Peyer's patch (tissue), 4 donors: Measurements from ENCODE around the gene SLC35E2B. TPM values are rescaled to one million over a fixed set of nuclear protein-coding genes. Genes with fewer than 3 reads are reported as not detected.
A peak's percentile ranks its signal among the peaks of the same experiment; 100 is the strongest.

Experiments
- DNase-seq, 3 donors: peaks; one replicate each; pipeline ENCODE4 v3.0.0-alpha.2; 2017 to 2019
- H3K27ac ChIP-seq, 4 donors: fragments of 200-600 bp; sonication (generic); one replicate each; pipeline ENCODE4 v1.5.1; 2016 to 2019
- H3K27me3 ChIP-seq, 2 donors: fragments of 200-600 bp; sonication (generic); one replicate each; pipeline ENCODE4 v1.5.1; 2019
- H3K36me3 ChIP-seq, 3 donors: fragments of 200-600 bp; sonication (generic); one replicate each; pipeline ENCODE4 v1.5.1; 2016 to 2019
- H3K4me1 ChIP-seq, 4 donors: fragments of 200-600 bp; sonication (generic); one replicate each; pipeline ENCODE4 v1.5.1; 2016 to 2019
- H3K4me3 ChIP-seq, 4 donors: fragments of 200-600 bp; sonication (generic); 1 replicate in 3 of 4; 2 replicates in 1 of 4; pipeline ENCODE4 v1.5.1; 2016 to 2019; ENCODE audit warnings: mild to moderate bottlenecking in 1 of 4
- H3K9me3 ChIP-seq, 4 donors: fragments of 200-600 bp; sonication (generic); one replicate each; pipeline ENCODE4 v1.5.1; 2016 to 2019; ENCODE audit warnings: mild to moderate bottlenecking in 1 of 4
- POLR2A ChIP-seq, 2 donors: fragments of 450-650 bp; IDR thresholded peaks; one replicate each; pipeline ENCODE4 v1.5.1; 2017; ENCODE audit warnings: antibody characterized with exemption in 2 of 2, mild to moderate bottlenecking in 2 of 2, moderate library complexity in 2 of 2
- total RNA-seq, 4 donors: library from RNA; depleted of rRNA; stranded (reverse); fragments of >200 nt; gene quantifications; one replicate each; pipeline ENCODE4 v1.1.0, GENCODE V29; 2016
- TF ChIP-seq, protein P1 (sequence below), 6 experiments: fragments of 450-650 bp in 4 of 6; fragments of 200-600 bp in 2 of 6; sonication (generic) in 1 of 6; IDR thresholded peaks; one replicate each; pipeline ENCODE4 v1.5.1; 2017 to 2019; ENCODE audit warnings: antibody characterized with exemption in 6 of 6, mild to moderate bottlenecking in 3 of 6, moderate library complexity in 1 of 6

The SLC35E2B gene
- total RNA-seq, 4 donors from 2014 or later, result 76.9 to 132 (median 103) TPM

DNA sequence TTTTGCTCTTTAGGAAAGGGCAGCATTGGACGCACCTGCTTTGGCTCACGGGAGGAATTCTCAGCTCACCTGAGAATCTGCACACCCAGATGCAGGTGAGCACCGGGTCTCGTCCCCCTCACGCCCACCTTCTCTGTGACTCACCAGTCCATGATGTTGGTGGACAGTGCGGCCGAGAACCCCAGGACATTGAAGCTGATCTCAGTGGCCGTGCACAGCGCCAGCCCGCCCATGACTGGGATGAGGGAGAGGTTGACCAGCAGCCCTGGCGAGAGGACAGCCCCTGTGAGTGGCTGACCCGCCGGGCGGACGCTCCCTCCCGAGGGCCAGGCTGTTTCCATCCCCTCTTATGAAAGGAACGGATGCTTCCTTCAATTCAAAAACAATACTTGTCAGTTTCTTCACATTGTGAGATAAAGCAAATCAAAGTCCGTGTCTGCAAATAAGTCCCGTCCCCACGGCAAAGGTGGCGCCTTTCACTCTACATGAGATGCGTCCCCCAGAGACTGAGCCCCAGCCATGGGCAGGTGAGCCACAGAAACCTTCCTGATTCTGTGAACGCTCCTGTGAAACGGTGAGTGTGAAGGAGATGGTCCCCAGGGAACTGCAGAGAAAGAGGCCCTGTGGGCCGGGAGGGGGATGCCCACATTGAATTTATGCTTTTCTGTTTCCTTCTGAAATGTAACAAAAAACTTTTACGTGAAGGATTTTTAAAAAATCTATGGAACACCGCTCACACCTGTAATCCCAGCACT, 21.1 kb downstream of the SLC35E2B start:
- H3K36me3 ChIP-seq, result peaks cover 0 to 58% (median 0%) of the 10 kb centered on the region in 3 donors
- H3K4me1 ChIP-seq, result no peaks in the 10 kb centered on the region
- H3K27ac ChIP-seq, result no peak overlapping the region
- DNase-seq, result peak in 1 of 3 donors; percentile 33
- no peak overlapping the region for H3K4me3 ChIP-seq
- H3K9me3 ChIP-seq, result no peaks in the 10 kb centered on the region
- no peaks in the 10 kb centered on the region for H3K27me3 ChIP-seq
- TF ChIP-seq, protein P1, sequence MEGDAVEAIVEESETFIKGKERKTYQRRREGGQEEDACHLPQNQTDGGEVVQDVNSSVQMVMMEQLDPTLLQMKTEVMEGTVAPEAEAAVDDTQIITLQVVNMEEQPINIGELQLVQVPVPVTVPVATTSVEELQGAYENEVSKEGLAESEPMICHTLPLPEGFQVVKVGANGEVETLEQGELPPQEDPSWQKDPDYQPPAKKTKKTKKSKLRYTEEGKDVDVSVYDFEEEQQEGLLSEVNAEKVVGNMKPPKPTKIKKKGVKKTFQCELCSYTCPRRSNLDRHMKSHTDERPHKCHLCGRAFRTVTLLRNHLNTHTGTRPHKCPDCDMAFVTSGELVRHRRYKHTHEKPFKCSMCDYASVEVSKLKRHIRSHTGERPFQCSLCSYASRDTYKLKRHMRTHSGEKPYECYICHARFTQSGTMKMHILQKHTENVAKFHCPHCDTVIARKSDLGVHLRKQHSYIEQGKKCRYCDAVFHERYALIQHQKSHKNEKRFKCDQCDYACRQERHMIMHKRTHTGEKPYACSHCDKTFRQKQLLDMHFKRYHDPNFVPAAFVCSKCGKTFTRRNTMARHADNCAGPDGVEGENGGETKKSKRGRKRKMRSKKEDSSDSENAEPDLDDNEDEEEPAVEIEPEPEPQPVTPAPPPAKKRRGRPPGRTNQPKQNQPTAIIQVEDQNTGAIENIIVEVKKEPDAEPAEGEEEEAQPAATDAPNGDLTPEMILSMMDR (IDR thresholded peaks at IDR 0.05), result no peak
- no peak for TF ChIP-seq POLR2A (IDR thresholded peaks at IDR 0.05)

DNA sequence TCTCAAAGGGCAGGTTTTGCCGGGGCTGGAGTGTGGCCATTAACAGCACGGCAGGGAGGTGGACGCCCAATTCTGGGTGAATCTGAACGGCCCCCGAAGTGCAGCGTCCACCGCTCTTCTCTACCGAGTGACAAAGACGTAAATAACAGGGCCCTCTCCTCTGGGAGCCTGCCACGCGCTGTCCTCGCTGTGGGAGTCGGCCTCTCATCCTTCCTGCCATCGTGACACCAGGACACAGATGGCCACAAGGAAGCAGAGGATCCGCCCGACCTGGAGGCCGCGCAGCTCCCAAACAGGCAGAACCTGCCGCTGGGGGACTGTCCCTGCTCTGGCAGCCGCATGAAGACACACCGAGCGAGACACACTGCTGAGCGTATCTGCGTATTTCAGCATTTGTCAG, 21.7 kb downstream of the SLC35E2B start:
- H3K9me3 ChIP-seq, result no peaks in the 10 kb centered on the region
- peaks cover 0 to 65% (median 0%) of the 10 kb centered on the region in 3 donors for H3K36me3 ChIP-seq
- H3K27ac ChIP-seq, result no peak overlapping the region
- H3K27me3 ChIP-seq, result no peaks in the 10 kb centered on the region
- no peak overlapping the region for H3K4me3 ChIP-seq
- H3K4me1 ChIP-seq, result no peaks in the 10 kb centered on the region
- peak in 1 of 3 donors; percentile 41 for DNase-seq
- no peak for TF ChIP-seq POLR2A (IDR thresholded peaks at IDR 0.05)
- TF ChIP-seq, protein P1 (IDR thresholded peaks at IDR 0.05), result no peak

DNA sequence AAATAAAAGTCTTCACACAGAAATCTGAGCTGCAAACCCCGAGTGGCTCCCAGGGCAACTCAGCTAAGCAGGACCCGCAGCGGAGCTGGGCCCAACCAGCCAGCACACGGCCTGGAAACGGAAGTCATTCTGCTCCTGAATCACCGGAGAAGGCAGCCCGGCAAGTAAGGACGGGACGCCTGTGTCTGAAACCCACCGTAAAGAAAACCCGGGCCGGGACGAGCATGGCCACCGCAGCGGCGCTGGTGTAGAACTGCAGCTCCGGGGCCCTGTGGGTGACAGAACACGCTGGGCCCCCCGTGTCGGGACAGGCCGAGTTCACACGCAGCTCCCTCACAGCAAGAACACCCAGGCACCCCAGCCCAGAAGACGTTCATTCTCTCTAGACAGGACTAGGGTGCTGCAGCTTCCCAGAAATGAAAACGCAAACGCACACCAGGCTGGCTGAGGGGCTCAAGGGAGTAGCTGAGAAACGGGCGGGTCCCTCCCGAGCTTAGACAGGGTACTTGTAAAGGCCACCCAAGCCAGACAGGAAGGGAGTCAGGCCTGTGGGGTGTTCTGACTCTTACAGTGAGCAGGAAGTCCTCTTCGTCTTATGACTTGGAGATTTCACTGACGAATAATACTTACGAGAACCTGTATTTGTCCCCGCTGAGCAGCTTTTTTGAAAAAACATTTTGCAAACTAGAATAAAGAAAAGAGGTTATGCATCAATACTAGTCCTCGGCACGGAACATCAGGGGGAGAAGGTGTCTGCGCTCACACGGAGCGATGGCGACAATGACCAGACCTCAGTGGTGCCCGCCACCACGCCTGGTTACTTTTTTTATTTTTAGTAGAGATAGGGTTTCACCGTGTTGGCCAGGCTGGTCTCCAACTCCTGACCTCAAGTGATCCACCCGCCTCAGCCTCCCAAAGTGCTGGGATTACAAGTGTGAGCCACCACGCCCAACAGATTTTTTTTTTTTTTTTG, 22.8 kb downstream of the SLC35E2B start:
- TF ChIP-seq, protein P1 (IDR thresholded peaks at IDR 0.05), result no peak
- no peak for TF ChIP-seq POLR2A (IDR thresholded peaks at IDR 0.05)
- H3K9me3 ChIP-seq, result no peaks in the 10 kb centered on the region
- no peak overlapping the region for H3K4me3 ChIP-seq
- H3K4me1 ChIP-seq, result no peaks in the 10 kb centered on the region
- no peaks in the 10 kb centered on the region for H3K27me3 ChIP-seq
- no peak overlapping the region for H3K27ac ChIP-seq
- H3K36me3 ChIP-seq, result peaks cover 0 to 73% (median 0%) of the 10 kb centered on the region in 3 donors
- DNase-seq, result peak in 1 of 3 donors; percentile 41

DNA sequence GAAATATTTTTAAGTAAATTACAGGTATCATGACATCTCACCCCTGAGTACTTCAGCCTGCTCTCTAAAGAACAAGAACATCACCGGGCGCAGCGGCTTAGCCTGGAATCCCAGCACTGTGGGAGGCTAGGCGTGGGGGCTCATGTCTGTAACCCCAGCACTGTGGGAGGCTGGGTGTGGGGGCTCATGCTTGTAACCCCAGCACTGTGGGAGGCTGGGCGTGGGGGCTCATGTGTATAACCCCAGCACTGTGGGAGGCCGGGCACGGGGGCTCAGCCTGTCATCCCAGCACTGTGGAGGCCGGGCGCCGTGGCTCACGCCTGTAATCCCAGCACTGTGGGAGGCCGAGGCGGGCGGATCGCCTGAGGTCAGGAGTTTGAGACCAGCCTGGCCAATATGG, 26.1 kb downstream of the SLC35E2B start:
- H3K4me3 ChIP-seq, result no peak overlapping the region
- no peak for TF ChIP-seq POLR2A (IDR thresholded peaks at IDR 0.05)
- TF ChIP-seq, protein P1 (IDR thresholded peaks at IDR 0.05), result no peak
- no peaks in the 10 kb centered on the region for H3K9me3 ChIP-seq
- no peaks in the 10 kb centered on the region for H3K27me3 ChIP-seq
- DNase-seq, result peak in 1 of 3 donors; percentile 42
- peaks cover 0 to 73% (median 0%) of the 10 kb centered on the region in 3 donors for H3K36me3 ChIP-seq
- H3K27ac ChIP-seq, result no peak overlapping the region
- H3K4me1 ChIP-seq, result no peaks in the 10 kb centered on the region

DNA sequence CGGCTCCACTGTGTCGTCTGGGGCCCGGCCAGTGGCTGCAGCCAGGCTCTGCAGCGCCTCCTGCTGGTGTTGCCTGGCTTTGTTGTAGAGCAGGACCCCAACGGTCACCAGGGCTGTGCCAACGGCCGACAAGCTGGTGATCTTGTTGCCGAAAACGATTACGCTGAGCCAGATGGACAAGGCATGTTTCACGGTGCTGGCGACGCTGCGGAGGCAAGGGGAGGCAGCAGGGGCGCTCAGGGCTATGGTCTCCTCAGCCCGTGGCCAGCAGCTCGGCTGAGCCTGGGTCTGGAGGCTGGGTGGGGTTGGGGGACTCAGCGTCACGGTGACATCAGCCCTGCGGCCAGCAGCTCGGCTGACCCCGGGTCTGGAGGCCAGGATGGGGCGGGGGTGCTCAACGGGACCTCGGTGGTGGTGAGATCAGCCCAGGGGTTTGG, 26.8 kb downstream of the SLC35E2B start:
- Histone ChIP-seq H3K9me3 (no peaks in the 10 kb centered on the region), H3K4me3 (no peak overlapping the region), H3K27me3 (no peaks in the 10 kb centered on the region), H3K4me1 (no peaks in the 10 kb centered on the region), H3K27ac (no peak overlapping the region), H3K36me3 (peaks cover 0 to 66% (median 0%) of the 10 kb centered on the region in 3 donors)
- peak in 1 of 3 donors; percentile 50 for DNase-seq
- TF ChIP-seq, protein P1 (IDR thresholded peaks at IDR 0.05), result peak in 5 of 6 experiments; percentile 26 to 50 (median 38)
- TF ChIP-seq POLR2A (IDR thresholded peaks at IDR 0.05), result no peak
